ENCODE data around the gene SMIM45.

The SMIM45 gene

GRCh38 chr22:41970601-41971000 lies 18.7 kb downstream of the SMIM45 start:
- no peak for DNase-seq (ENCODE audit: low read depth)

DNA sequence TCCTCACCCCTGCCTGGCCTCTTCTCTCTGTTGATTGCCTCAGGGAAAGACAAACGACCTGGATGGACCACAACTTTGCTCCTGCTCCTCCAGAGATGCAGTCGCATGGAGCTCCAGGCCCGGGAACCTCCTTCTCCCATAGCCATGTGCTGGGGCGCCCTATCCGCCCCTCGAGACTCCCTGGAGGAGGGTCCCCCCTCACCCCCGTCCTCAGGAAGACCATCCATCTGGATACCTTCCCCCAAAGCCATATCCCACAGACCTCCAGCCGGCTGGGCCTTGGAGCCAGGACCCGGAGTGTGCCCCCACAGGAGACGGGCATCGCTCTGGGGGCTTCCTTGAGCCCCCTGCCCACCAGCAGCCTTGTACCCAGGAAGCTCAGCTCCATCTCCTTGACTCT lies 19.5 kb downstream of the SMIM45 start:
- DNase-seq (ENCODE audit: low read depth), result no peak

DNA sequence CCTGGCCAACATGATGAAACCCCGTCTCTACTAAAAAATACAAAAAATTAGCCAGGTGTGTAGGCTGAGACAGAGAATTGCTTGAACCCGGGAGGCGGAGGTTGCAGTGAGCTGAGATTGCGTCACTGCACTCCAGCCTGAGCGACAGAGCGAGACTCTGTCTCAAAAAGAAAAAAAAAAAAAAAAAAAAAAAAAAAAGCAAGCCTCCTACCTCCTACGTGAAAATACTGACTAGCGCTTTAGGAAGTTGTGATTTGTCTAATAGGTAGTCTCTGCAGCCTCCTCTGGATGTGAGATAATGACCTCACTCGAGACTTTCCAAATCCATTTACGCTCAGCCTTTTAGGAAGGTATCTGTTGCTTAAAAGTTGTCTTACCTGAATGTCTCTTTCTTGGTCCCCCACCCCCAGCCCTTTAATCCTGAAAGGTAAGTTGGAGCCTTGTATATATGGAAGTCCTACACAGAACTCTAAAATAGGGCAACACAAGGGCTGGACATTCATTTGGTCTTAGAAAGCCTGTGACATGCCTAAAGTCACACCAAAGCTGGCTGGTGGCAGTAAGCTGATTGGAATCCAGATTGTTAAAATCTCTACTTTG lies 22.8 kb downstream of the SMIM45 start:
- no peak for DNase-seq (ENCODE audit: low read depth)

GRCh38 chr22:41975299-41976069 lies 23.5 kb downstream of the SMIM45 start:
- no peak for DNase-seq (ENCODE audit: low read depth)

- no peak for DNase-seq (ENCODE audit: low read depth)
Measured at GRCh38 chr22:41976070-41976901, 24.3 kb downstream of the SMIM45 start.

DNA sequence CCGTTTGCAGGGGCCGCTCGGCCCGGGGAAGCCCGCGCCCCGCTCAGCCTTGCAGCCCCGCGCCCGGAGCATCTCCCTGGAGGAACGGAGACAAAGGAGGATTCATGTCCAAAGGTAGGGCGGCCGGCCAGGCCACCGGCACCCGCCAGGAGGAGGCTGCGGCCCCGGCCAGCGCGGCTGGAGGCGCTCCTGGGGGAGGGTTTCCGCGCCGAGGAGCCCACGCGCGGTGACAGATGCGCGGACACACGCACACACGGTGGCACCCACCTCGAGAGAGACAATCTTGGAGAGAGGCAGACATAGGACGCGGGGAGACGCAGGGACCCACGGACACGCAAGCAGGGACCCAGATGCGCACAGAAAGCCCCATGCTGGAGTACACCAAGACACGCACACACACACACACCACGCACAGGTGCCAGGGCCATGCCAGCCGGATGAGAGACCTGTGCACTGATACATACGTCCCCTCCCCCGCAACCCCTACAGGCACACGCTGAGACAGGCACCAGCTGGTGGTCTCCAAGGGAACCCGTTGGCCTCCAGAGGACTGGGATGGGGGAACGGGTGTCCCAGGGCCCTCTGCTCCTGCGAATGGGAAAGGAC lies 25.1 kb downstream of the SMIM45 start:
- no peak for DNase-seq (ENCODE audit: low read depth)

GRCh38 chr22:41978732-41979131 lies 26.8 kb downstream of the SMIM45 start:
- DNase-seq (ENCODE audit: low read depth), result no peak

- no peak for DNase-seq (ENCODE audit: low read depth)
Measured at GRCh38 chr22:41979423-41980250, 27.7 kb downstream of the SMIM45 start.

- DNase-seq (ENCODE audit: low read depth), result no peak
Measured at GRCh38 chr22:41982865-41983264, 30.9 kb downstream of the SMIM45 start.

GRCh38 chr22:41983513-41984405 lies 31.8 kb downstream of the SMIM45 start:
- DNase-seq (ENCODE audit: low read depth), result peak; percentile 37

GRCh38 chr22:41987276-41987675 lies 35.3 kb downstream of the SMIM45 start:
- no peak for DNase-seq (ENCODE audit: low read depth)

DNA sequence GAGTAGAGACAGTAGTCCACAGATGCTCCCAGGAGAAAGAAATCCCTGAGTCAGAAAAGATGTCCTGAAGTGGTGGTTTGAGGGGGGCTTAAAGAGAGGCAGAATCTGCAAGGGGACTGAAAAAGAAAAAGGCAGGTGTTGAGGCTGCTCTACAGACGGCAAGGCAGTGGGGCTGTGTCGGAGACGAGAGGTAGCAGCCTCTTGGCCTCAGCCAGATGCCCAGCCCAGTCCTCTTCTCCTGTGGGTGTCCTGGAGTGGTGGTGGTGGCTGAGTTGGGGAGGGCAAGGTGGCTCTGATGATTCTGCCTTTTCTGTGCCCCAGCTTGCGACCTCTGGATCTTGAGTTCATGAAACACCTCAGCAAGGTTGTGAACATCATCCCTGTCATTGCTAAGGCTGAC lies 37.3 kb downstream of the SMIM45 start:
- DNase-seq (ENCODE audit: low read depth), result no peak

DNA sequence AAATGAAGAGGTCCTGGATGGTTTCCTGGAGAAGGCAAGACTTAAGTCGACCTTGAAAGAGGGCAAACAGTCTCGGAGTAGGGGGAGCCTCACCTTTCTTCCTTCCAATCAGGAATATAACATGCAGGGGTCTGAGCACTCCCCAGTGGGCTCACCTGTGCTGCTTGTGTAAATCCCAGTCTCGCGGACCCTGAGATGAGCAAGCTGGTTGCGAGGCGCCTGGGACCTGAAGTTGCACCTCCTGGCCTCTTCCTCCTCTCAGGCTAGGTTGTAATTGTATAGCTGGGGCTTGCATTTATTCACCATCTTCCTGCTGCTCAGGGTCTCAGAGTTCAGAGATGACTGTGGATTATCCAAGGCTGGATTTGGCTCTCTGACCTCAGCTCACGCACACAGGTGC lies 39.2 kb downstream of the SMIM45 start:
- no peak for DNase-seq (ENCODE audit: low read depth)

DNA sequence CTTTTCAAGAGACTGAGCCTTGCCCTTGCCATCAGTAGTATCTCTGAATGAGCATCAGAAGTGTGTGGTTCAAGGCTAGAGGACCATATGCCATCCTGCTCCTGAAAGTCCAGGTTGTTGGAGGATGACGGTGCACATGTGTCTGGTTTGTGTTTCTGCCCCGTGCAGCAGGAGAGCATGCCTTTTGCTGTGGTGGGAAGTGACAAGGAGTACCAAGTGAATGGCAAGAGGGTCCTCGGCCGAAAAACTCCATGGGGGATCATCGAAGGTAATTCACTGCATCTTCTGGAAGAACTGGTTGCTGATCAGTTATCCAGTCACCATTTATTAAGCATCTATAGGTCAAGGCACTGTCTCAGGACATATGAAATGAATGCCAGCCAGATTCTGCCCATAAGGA lies 40.5 kb downstream of the SMIM45 start:
- no peak for DNase-seq (ENCODE audit: low read depth)

GRCh38 chr22:41995211-41995610 lies 43.3 kb downstream of the SMIM45 start:
- DNase-seq (ENCODE audit: low read depth), result no peak

GRCh38 chr22:41996826-41997225 lies 44.9 kb downstream of the SMIM45 start:
- DNase-seq (ENCODE audit: low read depth), result no peak

- peak; percentile 22 for DNase-seq (ENCODE audit: low read depth)
Measured at GRCh38 chr22:41998361-41999261, 46.7 kb downstream of the SMIM45 start, which contains the start of gene WBP2NL. Gene WBP2NL (plus strand): TSS chr22:41998788. CDS start chr22:41998819, 31 bp downstream.

DNA sequence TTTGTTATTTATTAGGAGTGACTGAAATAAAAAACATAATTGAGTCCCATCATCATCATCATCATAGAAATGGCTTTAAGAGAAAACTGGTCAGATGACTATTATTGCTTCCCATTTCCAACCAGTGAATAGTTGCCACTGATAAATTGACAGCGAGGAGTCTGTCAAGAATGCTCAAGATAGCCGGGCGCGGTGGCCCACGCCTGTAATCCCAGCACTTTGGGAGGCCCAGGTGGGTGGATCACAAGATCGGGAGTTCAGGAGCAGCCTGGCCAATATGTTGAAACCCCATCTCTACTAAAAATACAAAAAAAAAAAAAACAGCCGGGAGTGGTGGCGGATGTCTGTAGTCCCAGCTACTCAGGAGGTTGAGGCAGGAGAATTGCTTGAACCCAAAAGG lies 48.5 kb downstream of the SMIM45 start:
- DNase-seq (ENCODE audit: low read depth), result no peak

DNA sequence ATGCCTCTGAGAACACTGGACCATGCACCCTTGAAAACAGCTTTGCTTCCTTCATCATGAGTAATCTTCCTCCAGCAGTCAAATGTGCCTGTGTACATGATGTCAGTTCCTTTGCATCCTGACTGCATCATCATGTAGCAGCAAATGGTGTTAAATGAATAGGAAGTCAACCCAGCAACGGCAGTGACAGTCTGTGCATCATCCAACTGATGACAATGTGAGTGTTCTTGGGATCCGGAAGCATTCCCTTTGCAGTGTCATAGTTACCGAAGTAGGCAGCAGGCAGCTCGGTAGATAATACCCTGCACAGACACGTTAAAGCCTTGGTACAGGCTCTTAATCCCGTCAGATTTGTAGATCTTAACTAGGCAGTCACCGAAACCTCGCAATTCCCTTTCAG lies 49.2 kb downstream of the SMIM45 start:
- DNase-seq (ENCODE audit: low read depth), result peak; percentile 70

All from ELR (cell line).